MM.1S (cell line): ENCODE measurements around the gene KCNQ5.

Source experiments
- CTCF ChIP-seq: fragments of 300-600 bp; sonication (generic); IDR thresholded peaks from 2 replicates; pipeline ENCODE4 v1.5.1; 2016; ENCODE audit warnings: antibody characterized with exemption, low read length, mixed read lengths
- EZH2 ChIP-seq: fragments of 300-600 bp; sonication (generic); optimal IDR thresholded peaks from 2 replicates; pipeline ENCODE3; 2017; ENCODE audit warnings: low read depth, mild to moderate bottlenecking, antibody characterized with exemption, low read length, mixed read lengths
- EZH2phosphoT487 ChIP-seq: fragments of 300-600 bp; sonication (generic); IDR thresholded peaks from 2 replicates; pipeline ENCODE4 v1.6.1; 2018; ENCODE audit warnings: antibody characterized with exemption, low read length

- no peak for TF ChIP-seq CTCF
- TF ChIP-seq EZH2 = no peak
- TF ChIP-seq EZH2phosphoT487 = no peak
Observed at GRCh38 chr6:72869621-72870020, 247.8 kb downstream of the KCNQ5 start.
